Lower leg skin (tissue), 4 donors: ENCODE results near the gene TRIM44. TPM values are rescaled to one million over a fixed set of nuclear protein-coding genes. Genes with fewer than 3 reads are reported as not detected.

Experiments used
- DNase-seq, 2 donors: peaks; one replicate each; pipeline ENCODE4 v3.0.0-alpha.2; 2019; ENCODE audit warnings: low spot score in 2 of 2
- H3K4me3 ChIP-seq: fragments of 200-600 bp; sonication (generic); 2 replicates; pipeline ENCODE4 v1.5.1; 2017; ENCODE audit warnings: mild to moderate bottlenecking, low read depth; ENCODE audit not compliant: poor library complexity, severe bottlenecking
- CTCF ChIP-seq, 3 donors: fragments of 450-650 bp; IDR thresholded peaks; one replicate each; pipeline ENCODE4 v1.5.1; 2016; ENCODE audit warnings: antibody characterized with exemption in 3 of 3, mild to moderate bottlenecking in 3 of 3, moderate library complexity in 2 of 3
- POLR2A ChIP-seq, 2 donors: fragments of 450-650 bp; IDR thresholded peaks; one replicate each; pipeline ENCODE4 v1.6.1; 2016 to 2017; ENCODE audit warnings: antibody characterized with exemption in 2 of 2, mild to moderate bottlenecking in 1 of 2, moderate library complexity in 1 of 2
- WGBS, 2 donors: methylation state at CpG; one replicate each; pipeline ENCODE4 v1.1.5; 2018; 5-methylcytosine and 5-hydroxymethylcytosine counted together
- intact Hi-C: fragments of 100-400 bp; cut with DNase I; formaldehyde crosslinking; loops from one replicate; pipeline ENCODE4 v1.15.0; 2023; ENCODE audit warnings: low total_unique reads
- total RNA-seq, 4 donors: library from RNA; depleted of rRNA; stranded (reverse); fragments of >200 nt; gene quantifications; one replicate each; pipeline ENCODE4 v1.1.0, GENCODE V29; 2016

TRIM44 gene
- total RNA-seq, 4 donors from 2014 or later: 9.6 to 29.3 (median 23.8) TPM

GRCh38 chr11:35617687-35618496 lies 44.7 kb upstream of the TRIM44 start, which contains the start of gene FJX1:
Gene FJX1, plus strand, starts transcription at chr11:35618460. Its CDS starts 177 bp downstream, at chr11:35618637.
- intact Hi-C loops: loop anchor here (5.0 to 10.0 kb wide), 2 partner anchors 197 to 649 kb away; no protein-coding TSS in a partner anchor
- peak; percentile 50 to 86 for DNase-seq

DNA sequence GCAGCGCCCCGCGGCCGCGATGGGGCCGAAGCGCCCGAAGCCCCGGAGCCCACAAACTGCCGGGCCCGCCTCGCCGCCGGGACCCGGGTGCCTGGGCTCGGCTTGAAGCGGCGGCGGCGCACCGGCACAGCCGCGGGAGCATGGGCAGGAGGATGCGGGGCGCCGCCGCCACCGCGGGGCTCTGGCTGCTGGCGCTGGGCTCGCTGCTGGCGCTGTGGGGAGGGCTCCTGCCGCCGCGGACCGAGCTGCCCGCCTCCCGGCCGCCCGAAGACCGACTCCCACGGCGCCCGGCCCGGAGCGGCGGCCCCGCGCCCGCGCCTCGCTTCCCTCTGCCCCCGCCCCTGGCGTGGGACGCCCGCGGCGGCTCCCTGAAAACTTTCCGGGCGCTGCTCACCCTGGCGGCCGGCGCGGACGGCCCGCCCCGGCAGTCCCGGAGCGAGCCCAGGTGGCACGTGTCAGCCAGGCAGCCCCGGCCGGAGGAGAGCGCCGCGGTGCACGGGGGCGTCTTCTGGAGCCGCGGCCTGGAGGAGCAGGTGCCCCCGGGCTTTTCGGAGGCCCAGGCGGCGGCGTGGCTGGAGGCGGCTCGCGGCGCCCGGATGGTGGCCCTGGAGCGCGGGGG lies 44.0 kb upstream of the TRIM44 start:
- TF ChIP-seq CTCF (IDR thresholded peaks at IDR 0.05): no peak
- no peak for TF ChIP-seq POLR2A (IDR thresholded peaks at IDR 0.05)
- intact Hi-C loops: loop anchor here (5.0 to 10.0 kb wide), 2 partner anchors 196 to 649 kb away; no protein-coding TSS in a partner anchor
- 0% methylated on average over 2 of the region's 91 CpGs; no CpG with 5 or more reads in 1 of the 2 donors for WGBS, 2 donors
- H3K4me3 ChIP-seq: peak overlapping the region; percentile 37
- DNase-seq: no peak

More at GRCh38 chr11:35617687-35618496, 44.7 kb upstream of the TRIM44 start, which contains the start of gene FJX1:
- H3K4me3 ChIP-seq: peak within 1 kb of the TSS; percentile 37
- WGBS, 2 donors: 1 to 2% methylated on average over 38 to 43 of the region's 57 CpGs
- TF ChIP-seq CTCF (IDR thresholded peaks at IDR 0.05): no peak
- TF ChIP-seq POLR2A (IDR thresholded peaks at IDR 0.05): no peak

DNA sequence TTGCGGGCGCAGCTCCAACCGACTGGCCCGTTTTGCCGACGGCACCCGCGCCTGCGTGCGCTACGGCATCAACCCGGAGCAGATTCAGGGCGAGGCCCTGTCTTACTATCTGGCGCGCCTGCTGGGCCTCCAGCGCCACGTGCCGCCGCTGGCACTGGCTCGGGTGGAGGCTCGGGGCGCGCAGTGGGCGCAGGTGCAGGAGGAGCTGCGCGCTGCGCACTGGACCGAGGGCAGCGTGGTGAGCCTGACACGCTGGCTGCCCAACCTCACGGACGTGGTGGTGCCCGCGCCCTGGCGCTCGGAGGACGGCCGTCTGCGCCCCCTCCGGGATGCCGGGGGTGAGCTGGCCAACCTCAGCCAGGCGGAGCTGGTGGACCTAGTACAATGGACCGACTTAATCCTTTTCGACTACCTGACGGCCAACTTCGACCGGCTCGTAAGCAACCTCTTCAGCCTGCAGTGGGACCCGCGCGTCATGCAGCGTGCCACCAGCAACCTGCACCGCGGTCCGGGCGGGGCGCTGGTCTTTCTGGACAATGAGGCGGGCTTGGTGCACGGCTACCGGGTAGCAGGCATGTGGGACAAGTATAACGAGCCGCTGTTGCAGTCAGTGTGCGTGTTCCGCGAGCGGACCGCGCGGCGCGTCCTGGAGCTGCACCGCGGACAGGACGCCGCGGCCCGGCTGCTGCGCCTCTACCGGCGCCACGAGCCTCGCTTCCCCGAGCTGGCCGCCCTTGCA lies 43.3 kb upstream of the TRIM44 start:
- 0 to 1% methylated on average over 2 to 15 of the region's 84 CpGs for WGBS, 2 donors
- peak overlapping the region; percentile 37 for H3K4me3 ChIP-seq
- intact Hi-C loops: loop anchor here (5.0 to 10.0 kb wide), 2 partner anchors 196 to 648 kb away; no protein-coding TSS in a partner anchor
- TF ChIP-seq POLR2A (IDR thresholded peaks at IDR 0.05) (no peak), CTCF (IDR thresholded peaks at IDR 0.05) (no peak)
- peak in 1 of 2 donors; percentile 87 for DNase-seq

- peak overlapping the region; percentile 37 for H3K4me3 ChIP-seq
- DNase-seq: no peak
- 10 to 11% methylated on average over 32 of the region's 33 CpGs for WGBS, 2 donors
- TF ChIP-seq CTCF (IDR thresholded peaks at IDR 0.05) (no peak), POLR2A (IDR thresholded peaks at IDR 0.05) (no peak)
- intact Hi-C loops: loop anchor here (5.0 to 10.0 kb wide), 2 partner anchors 195 to 647 kb away; no protein-coding TSS in a partner anchor
Observed at GRCh38 chr11:35619855-35620640, 42.5 kb upstream of the TRIM44 start.

DNA sequence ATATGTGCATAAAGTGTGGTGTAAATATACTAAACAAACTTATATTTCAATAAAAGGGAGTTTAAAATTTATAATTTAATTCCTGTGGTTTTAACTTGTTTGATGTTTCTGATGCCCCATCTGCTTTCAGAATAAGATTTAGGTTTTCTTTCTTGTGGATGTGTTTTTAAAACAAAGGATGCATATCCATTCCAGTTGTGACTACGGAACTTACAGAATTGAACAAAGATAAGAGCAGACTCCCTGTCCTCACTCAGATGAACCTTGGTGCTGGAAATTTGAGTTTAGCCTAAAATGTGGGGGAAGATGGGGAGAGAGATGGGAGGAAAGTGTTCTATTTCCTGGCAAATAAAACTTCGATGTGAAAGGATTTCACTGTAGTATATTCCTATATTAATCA lies 41.8 kb upstream of the TRIM44 start:
- no peak overlapping the region for H3K4me3 ChIP-seq
- intact Hi-C loops: no loop called here
- DNase-seq: no peak
- WGBS, 2 donors: 60 to 61% methylated on average over 2 of the region's 2 CpGs
- TF ChIP-seq CTCF (IDR thresholded peaks at IDR 0.05) (no peak), POLR2A (IDR thresholded peaks at IDR 0.05) (no peak)
